ENCODE data around the gene RIMS1. TPM values are rescaled to one million over a fixed set of nuclear protein-coding genes. Genes with fewer than 3 reads are reported as not detected.

RIMS1 gene
- total and polyA plus RNA-seq, 2 donors (not counting 3 experiments of a cell fraction or from before 2014, with no cell fraction given) = 0.15 TPM; not detected in 1

GRCh38 chr6:72035966-72036365, 149.6 kb downstream of the RIMS1 start:
- dilution Hi-C loops (cut with MboI; ENCODE audit: extremely low pct_ligation_motif_present, low sequenced_read_pairs) = no loop called here
- no peak for FAIRE-seq
- Histone ChIP-seq H3K9me1 (replicated peaks; ENCODE audit: control insufficient read depth, extremely low read depth, insufficient read depth, low read length) (no peaks in the 10 kb centered on the region), H3K4me1 (ENCODE audit: control insufficient read depth, extremely low read depth, insufficient read depth, low read length) (no peaks in the 10 kb centered on the region), H3K4me2 (ENCODE audit: insufficient read depth, low read length) (no peak overlapping the region), H2AFZ (ENCODE audit: low read depth, low read length) (no peak overlapping the region), H3K9ac (replicated peaks; ENCODE audit: extremely low read depth, insufficient read depth, low read length) (no peak overlapping the region), H3K79me2 (ENCODE audit: control insufficient read depth, insufficient read depth, low read length) (no peaks in the 10 kb centered on the region), H3K9me3 (replicated peaks; ENCODE audit: control insufficient read depth, insufficient read depth, low read length) (no peaks in the 10 kb centered on the region), H3K4me3 (replicated peaks in 1 of 3; ENCODE audit: insufficient read depth in 1 of 3, low read depth in 1 of 3, low read length in 3 of 3) (no peak overlapping the region), H3K27me3 (ENCODE audit: control insufficient read depth in 2 of 2, insufficient read depth in 2 of 2, low read length in 2 of 2) (no peaks in the 10 kb centered on the region), H3K36me3 (ENCODE audit: control insufficient read depth in 2 of 2, extremely low read depth in 1 of 2, insufficient read depth in 2 of 2, low read length in 2 of 2) (no peaks in the 10 kb centered on the region), H4K20me1 (replicated peaks; ENCODE audit: control insufficient read depth, extremely low read depth, insufficient read depth, low read length) (no peaks in the 10 kb centered on the region), H3K27ac (ENCODE audit: insufficient read depth, low read depth, low read length) (no peak overlapping the region)
- ChIA-PET POLR2A (no interaction called here), CTCF (interaction anchor here (2.0 to 2.1 kb wide), 2 partner anchors 11 to 13 kb away, joined by 5 to 6 read pairs; no protein-coding TSS in a partner anchor)
- intact Hi-C loops (cut with micrococcal nuclease) = no loop called here
- no TSS peak for BruUV-seq (replicated peaks)
- TF ChIP-seq MAX (IDR thresholded peaks at IDR 0.05; ENCODE audit: insufficient read depth, insufficient read length) = no peak
- no peak for TF ChIP-seq JUN (IDR thresholded peaks at IDR 0.05; ENCODE audit: borderline replicate concordance, insufficient read depth, insufficient read length, low read depth)
- TF ChIP-seq MYC (IDR thresholded peaks at IDR 0.05; ENCODE audit: low read depth, low read length) = no peak
- TF ChIP-seq POLR2AphosphoS5 (IDR thresholded peaks at IDR 0.05; ENCODE audit: insufficient read depth, low read depth, low read length) = no peak
- no peak for TF ChIP-seq POLR2A (IDR thresholded peaks at IDR 0.05; ENCODE audit: low read depth, low read length)
- no peak for TF ChIP-seq EZH2 (IDR thresholded peaks at IDR 0.05; ENCODE audit: borderline replicate concordance, low read depth, low read length, severe bottlenecking)
- no peak for TF ChIP-seq CTCF (IDR thresholded peaks at IDR 0.05; ENCODE audit: extremely low read depth in 1 of 2, insufficient read depth in 1 of 2, low read depth in 1 of 2, low read length in 2 of 2)
- no peak for TF ChIP-seq FOS (IDR thresholded peaks at IDR 0.05; ENCODE audit: borderline replicate concordance, insufficient read depth, low read length)
- DNase-seq (ENCODE audit: low read depth, low spot score) = no peak
